Smooth muscle cell of the coronary artery (primary cell): ENCODE data around the gene PBXIP1. TPM values are rescaled to one million over a fixed set of nuclear protein-coding genes. Genes with fewer than 3 reads are reported as not detected.

Experiments used
- total RNA-seq: library from RNA; depleted of rRNA; stranded (reverse); fragments of >200 nt; gene quantifications from 2 replicates; pipeline ENCODE4 v1.2.3, GENCODE V29; 2014; ENCODE audit warnings: low replicate concordance

PBXIP1 gene
- total RNA-seq: 66.0 and 101 TPM in 2 replicates

GRCh38 chr1:154955718-154956543 is at the start of gene PBXIP1:
Gene PBXIP1, minus strand, starts transcription at chr1:154956099. Its CDS starts 2,378 bp downstream, at chr1:154953721.

GRCh38 chr1:155002464-155003226 is 46.7 kb upstream of the PBXIP1 start, which contains the start of gene ZBTB7B:
Gene ZBTB7B, plus strand, starts transcription at chr1:155002802. Its CDS starts 11,859 bp downstream, at chr1:155014661.

GRCh38 chr1:154993572-154994268 is 37.8 kb upstream of the PBXIP1 start, which contains the start of gene LENEP:
Gene LENEP, plus strand, starts transcription at chr1:154993586. Its CDS starts 22 bp downstream, at chr1:154993608.

GRCh38 chr1:154982897-154983648 is 27.2 kb upstream of the PBXIP1 start, which contains the start of gene FLAD1:
Gene FLAD1, plus strand, starts transcription at chr1:154983344. Its CDS starts 351 bp downstream, at chr1:154983695.

GRCh38 chr1:154974102-154974807 is 18.4 kb upstream of the PBXIP1 start, which contains the start of gene CKS1B:
Gene CKS1B, plus strand, starts transcription at chr1:154974681. Its CDS starts 65 bp downstream, at chr1:154974746.

GRCh38 chr1:154970631-154971340 is 14.9 kb upstream of the PBXIP1 start, which contains the start of gene SHC1:
Gene SHC1, minus strand, starts transcription at chr1:154970747. Its CDS starts 221 bp downstream, at chr1:154970526.

GRCh38 chr1:154961207-154962155 is 5.6 kb upstream of the PBXIP1 start, which contains the start of gene PYGO2:
Gene PYGO2, minus strand, starts transcription at chr1:154961782. Its CDS starts 206 bp downstream, at chr1:154961576.

GRCh38 chr1:154936555-154937084 is 19.3 kb downstream of the PBXIP1 start, which contains the start of gene PMVK:
Gene PMVK, minus strand, starts transcription at chr1:154936719. Its CDS starts 34 bp downstream, at chr1:154936685.

Other genes starting within 250 kb of the PBXIP1 start
- under 0.01 TPM in 1 of 2 replicates, not detected in the other for gene KCNN3, start 85.8 kb downstream of the PBXIP1 start, total RNA-seq
- gene PMVK, start 19.4 kb downstream of the PBXIP1 start, total RNA-seq: 10.2 and 11.4 TPM in 2 replicates
- gene PYGO2, start 5.7 kb upstream of the PBXIP1 start, total RNA-seq: 3.4 and 6.5 TPM in 2 replicates
- 98.8 and 184 TPM in 2 replicates for gene SHC1, start 14.6 kb upstream of the PBXIP1 start, total RNA-seq
- gene CKS1B, start 18.6 kb upstream of the PBXIP1 start, total RNA-seq: 18.6 and 39.5 TPM in 2 replicates
- 13.1 and 19.0 TPM in 2 replicates for gene FLAD1, start 27.2 kb upstream of the PBXIP1 start, total RNA-seq
- 0.68 TPM in 1 of 2 replicates, not detected in the other for gene LENEP, start 37.5 kb upstream of the PBXIP1 start, total RNA-seq
- 9.1 and 14.1 TPM in 2 replicates for gene ZBTB7B, start 46.7 kb upstream of the PBXIP1 start, total RNA-seq
- not detected in 2 replicates for gene DCST2, start 77.7 kb upstream of the PBXIP1 start, total RNA-seq
- not detected in 2 replicates for gene DCST1, start 77.7 kb upstream of the PBXIP1 start, total RNA-seq
- 48.2 and 64.5 TPM in 2 replicates for gene ADAM15, start 95.2 kb upstream of the PBXIP1 start, total RNA-seq
- gene EFNA4, start 107.6 kb upstream of the PBXIP1 start, total RNA-seq: 1.8 and 5.7 TPM in 2 replicates
- gene EFNA3, start 122.7 kb upstream of the PBXIP1 start, total RNA-seq: 0.35 and 0.90 TPM in 2 replicates
- 0.23 and 4.9 TPM in 2 replicates for gene EFNA1, start 171.8 kb upstream of the PBXIP1 start, total RNA-seq
- 17.9 and 32.0 TPM in 2 replicates for gene SLC50A1, start 179.8 kb upstream of the PBXIP1 start, total RNA-seq
- gene DPM3, start 184.4 kb upstream of the PBXIP1 start, total RNA-seq: 27.5 and 42.7 TPM in 2 replicates
- gene KRTCAP2, start 217.2 kb upstream of the PBXIP1 start, total RNA-seq: 86.9 and 102 TPM in 2 replicates
- 1.5 and 3.5 TPM in 2 replicates for gene TRIM46, start 217.8 kb upstream of the PBXIP1 start, total RNA-seq